Type B pancreatic cell (in vitro differentiated cells): ENCODE data around the gene RAF1. TPM values are rescaled to one million over a fixed set of nuclear protein-coding genes. Genes with fewer than 3 reads are reported as not detected.

ENCODE experiments used
- DNase-seq: peaks from one replicate; pipeline ENCODE4 v3.0.0; 2021; ENCODE audit warnings: mixed read lengths; ENCODE audit not compliant: unreplicated experiment; ENCODE audit errors: extremely low spot score
- H3K27ac Mint-ChIP-seq: 2 replicates; pipeline ENCODE4 v1.8.0; 2021; ENCODE audit warnings: mild to moderate bottlenecking, mixed read lengths
- H3K27me3 Mint-ChIP-seq: 2 replicates; pipeline ENCODE4 v1.8.0; 2021; ENCODE audit warnings: mixed read lengths
- H3K36me3 Mint-ChIP-seq: 2 replicates; pipeline ENCODE4 v1.8.0; 2021; ENCODE audit warnings: mixed read lengths
- H3K4me1 Mint-ChIP-seq: one replicate; pipeline ENCODE4 v1.8.0; 2021; ENCODE audit warnings: mixed read lengths; ENCODE audit not compliant: unreplicated experiment
- H3K4me3 Mint-ChIP-seq: 2 replicates; pipeline ENCODE4 v1.8.0; 2021; ENCODE audit warnings: mild to moderate bottlenecking, mixed read lengths
- H3K9me3 Mint-ChIP-seq: 2 replicates; pipeline ENCODE4 v1.8.0; 2021; ENCODE audit warnings: mixed read lengths
- total RNA-seq: library from RNA; stranded (reverse); gene quantifications from 2 replicates; pipeline ENCODE4 v1.2.1, GENCODE V29; 2021; ENCODE audit warnings: low replicate concordance
- TF ChIP-seq, protein P1 (sequence below): fragments of 200-600 bp; sonication (generic); conservative IDR thresholded peaks from 2 replicates; pipeline ENCODE4 v1.5.0; 2021; ENCODE audit warnings: antibody characterized with exemption, mild to moderate bottlenecking

RAF1 gene
- total RNA-seq, 1 donor from 2014 or later: 92.1 TPM

DNA sequence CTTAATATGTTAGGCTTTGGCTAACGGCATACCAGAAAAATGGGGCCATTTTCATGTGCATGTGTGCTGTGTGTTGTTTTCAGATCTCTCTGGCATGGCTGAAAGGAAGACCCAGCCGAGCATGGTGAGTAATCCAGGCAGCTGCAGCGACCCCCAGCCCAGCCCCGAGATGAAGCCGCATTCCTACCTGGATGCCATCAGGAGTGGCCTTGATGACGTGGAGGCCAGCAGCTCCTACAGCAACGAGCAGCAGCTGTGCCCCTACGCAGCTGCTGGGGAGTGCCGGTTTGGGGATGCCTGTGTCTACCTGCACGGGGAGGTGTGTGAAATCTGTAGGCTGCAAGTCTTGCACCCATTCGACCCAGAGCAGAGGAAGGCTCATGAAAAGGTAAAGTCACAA is 91.9 kb downstream of the RAF1 start:
- Mint-ChIP-seq H3K27ac (no peak overlapping the region), H3K27me3 (no peaks in the 10 kb centered on the region), H3K4me1 (no peaks in the 10 kb centered on the region), H3K4me3 (no peak overlapping the region), H3K9me3 (no peaks in the 10 kb centered on the region), H3K36me3 (peaks cover 30% of the 10 kb centered on the region)
- TF ChIP-seq, protein P1, sequence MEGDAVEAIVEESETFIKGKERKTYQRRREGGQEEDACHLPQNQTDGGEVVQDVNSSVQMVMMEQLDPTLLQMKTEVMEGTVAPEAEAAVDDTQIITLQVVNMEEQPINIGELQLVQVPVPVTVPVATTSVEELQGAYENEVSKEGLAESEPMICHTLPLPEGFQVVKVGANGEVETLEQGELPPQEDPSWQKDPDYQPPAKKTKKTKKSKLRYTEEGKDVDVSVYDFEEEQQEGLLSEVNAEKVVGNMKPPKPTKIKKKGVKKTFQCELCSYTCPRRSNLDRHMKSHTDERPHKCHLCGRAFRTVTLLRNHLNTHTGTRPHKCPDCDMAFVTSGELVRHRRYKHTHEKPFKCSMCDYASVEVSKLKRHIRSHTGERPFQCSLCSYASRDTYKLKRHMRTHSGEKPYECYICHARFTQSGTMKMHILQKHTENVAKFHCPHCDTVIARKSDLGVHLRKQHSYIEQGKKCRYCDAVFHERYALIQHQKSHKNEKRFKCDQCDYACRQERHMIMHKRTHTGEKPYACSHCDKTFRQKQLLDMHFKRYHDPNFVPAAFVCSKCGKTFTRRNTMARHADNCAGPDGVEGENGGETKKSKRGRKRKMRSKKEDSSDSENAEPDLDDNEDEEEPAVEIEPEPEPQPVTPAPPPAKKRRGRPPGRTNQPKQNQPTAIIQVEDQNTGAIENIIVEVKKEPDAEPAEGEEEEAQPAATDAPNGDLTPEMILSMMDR: no peak
- DNase-seq: no peak

- Mint-ChIP-seq H3K9me3 (peaks cover 5% of the 10 kb centered on the region), H3K36me3 (peaks cover 29% of the 10 kb centered on the region), H3K4me3 (no peak overlapping the region), H3K4me1 (no peaks in the 10 kb centered on the region), H3K27ac (no peak overlapping the region), H3K27me3 (no peaks in the 10 kb centered on the region)
- DNase-seq: no peak
- TF ChIP-seq, protein P1: no peak
Observed at GRCh38 chr3:12569836-12570235, 94.1 kb downstream of the RAF1 start.

GRCh38 chr3:12568747-12569146 is 95.2 kb downstream of the RAF1 start:
- H3K36me3 Mint-ChIP-seq: peaks cover 27% of the 10 kb centered on the region
- DNase-seq: no peak
- H3K4me1 Mint-ChIP-seq: no peaks in the 10 kb centered on the region
- TF ChIP-seq, protein P1: no peak
- H3K9me3 Mint-ChIP-seq: peaks cover 5% of the 10 kb centered on the region
- H3K27ac Mint-ChIP-seq: no peak overlapping the region
- H3K4me3 Mint-ChIP-seq: no peak overlapping the region
- H3K27me3 Mint-ChIP-seq: no peaks in the 10 kb centered on the region

DNA sequence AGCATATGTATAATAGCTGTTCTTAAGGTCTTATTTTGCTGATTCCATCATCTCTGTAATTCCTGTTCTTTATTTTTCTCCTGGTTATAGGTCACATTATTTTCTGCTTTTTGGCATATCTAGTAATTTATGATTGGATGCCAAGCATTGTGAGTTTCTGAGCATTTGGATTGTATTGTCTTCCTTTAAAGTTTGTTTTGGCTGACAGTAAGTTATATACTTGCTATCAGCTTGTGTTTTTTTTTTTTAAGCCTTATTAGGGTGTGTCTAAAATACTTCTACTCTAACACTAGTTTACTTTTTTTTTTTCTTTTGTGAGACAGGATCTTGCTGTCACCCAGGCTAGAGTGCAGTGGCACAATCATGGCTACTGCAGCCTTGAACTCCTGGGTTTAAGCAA is 96.9 kb downstream of the RAF1 start:
- Mint-ChIP-seq H3K4me1 (peaks cover 7% of the 10 kb centered on the region), H3K9me3 (peaks cover 5% of the 10 kb centered on the region), H3K27me3 (no peaks in the 10 kb centered on the region), H3K27ac (peak overlapping the region; percentile 21), H3K4me3 (no peak overlapping the region), H3K36me3 (peaks cover 23% of the 10 kb centered on the region)
- no peak for DNase-seq
- TF ChIP-seq, protein P1: no peak

DNA sequence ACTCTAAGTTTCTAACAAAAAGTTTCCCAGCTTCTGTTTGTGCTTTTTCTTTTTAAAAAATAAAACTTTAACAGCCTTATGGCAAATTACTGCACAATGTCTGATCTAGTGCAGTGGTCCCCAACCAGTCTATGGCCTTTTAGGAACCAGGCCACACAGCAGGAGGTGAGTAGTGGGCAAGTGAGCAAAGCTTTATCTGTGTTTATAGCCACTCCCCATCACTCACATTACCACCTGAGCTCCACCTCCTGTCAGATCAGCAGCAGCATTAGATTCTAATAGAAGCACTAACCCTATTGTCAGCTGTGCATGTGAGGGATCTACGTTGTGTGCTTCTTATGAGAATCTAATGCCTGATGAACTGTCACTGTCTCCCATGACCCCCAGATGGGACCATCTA is 101.5 kb downstream of the RAF1 start:
- Mint-ChIP-seq H3K36me3 (peaks cover 13% of the 10 kb centered on the region), H3K27me3 (no peaks in the 10 kb centered on the region), H3K9me3 (peaks cover 5% of the 10 kb centered on the region), H3K4me3 (no peak overlapping the region), H3K4me1 (peaks cover 41% of the 10 kb centered on the region), H3K27ac (peak overlapping the region; percentile 59)
- TF ChIP-seq, protein P1: no peak
- no peak for DNase-seq

GRCh38 chr3:12561397-12561796 is 102.5 kb downstream of the RAF1 start:
- H3K9me3 Mint-ChIP-seq: peaks cover 5% of the 10 kb centered on the region
- peaks cover 41% of the 10 kb centered on the region for H3K4me1 Mint-ChIP-seq
- H3K36me3 Mint-ChIP-seq: peaks cover 8% of the 10 kb centered on the region
- no peak overlapping the region for H3K4me3 Mint-ChIP-seq
- H3K27me3 Mint-ChIP-seq: no peaks in the 10 kb centered on the region
- H3K27ac Mint-ChIP-seq: no peak overlapping the region
- DNase-seq: no peak
- TF ChIP-seq, protein P1: no peak
